GM13976 (cell line): ENCODE measurements around the gene EBPL.

Source experiments
- DNase-seq: peaks from one replicate; pipeline ENCODE4 v3.0.0; 2012; ENCODE audit warnings: low spot score
- CTCF ChIP-seq: IDR thresholded peaks from 2 replicates; pipeline ENCODE4 v1.5.1; 2012; ENCODE audit warnings: borderline replicate concordance, mild to moderate bottlenecking; ENCODE audit not compliant: insufficient read depth; ENCODE audit errors: extremely low read depth, missing control alignments, control extremely low read depth
- in situ Hi-C: fragments of 300-500 bp; cut with MboI; formaldehyde crosslinking; loops from one replicate; pipeline ENCODE4 v1.12.0; 2022; ENCODE audit warnings: low sequenced_read_pairs, mixed read lengths, inconsistent platforms; ENCODE audit not compliant: unreplicated experiment

The EBPL gene

GRCh38 chr13:49638030-49638743 is 53.1 kb downstream of the EBPL start:
- in situ Hi-C loops, result no loop called here
- no peak for DNase-seq

GRCh38 chr13:49636705-49637104 is 54.6 kb downstream of the EBPL start:
- in situ Hi-C loops, result no loop called here
- TF ChIP-seq CTCF, result no peak
- DNase-seq, result no peak

More at GRCh38 chr13:49638030-49638743, 53.1 kb downstream of the EBPL start:
- no peak for TF ChIP-seq CTCF

GRCh38 chr13:49635599-49636433 is 55.5 kb downstream of the EBPL start:
- no peak for DNase-seq
- in situ Hi-C loops, result no loop called here
- no peak for TF ChIP-seq CTCF

- no peak for TF ChIP-seq CTCF
- DNase-seq, result no peak
- in situ Hi-C loops, result no loop called here
Observed at GRCh38 chr13:49633710-49634109, 57.6 kb downstream of the EBPL start.

- TF ChIP-seq CTCF, result no peak
- no peak for DNase-seq
- in situ Hi-C loops, result no loop called here
Observed at GRCh38 chr13:49632156-49632555, 59.1 kb downstream of the EBPL start.

- no peak for DNase-seq
- no peak for TF ChIP-seq CTCF
- in situ Hi-C loops, result no loop called here
Observed at GRCh38 chr13:49630580-49630979, 60.7 kb downstream of the EBPL start.
